H1 (cell line): Measurements from ENCODE around the gene CYTH1. TPM values are rescaled to one million over a fixed set of nuclear protein-coding genes. Genes with fewer than 3 reads are reported as not detected.

Experiments used
- CEBPB ChIP-seq: IDR thresholded peaks from 2 replicates; pipeline ENCODE4 v1.6.1; 2012; ENCODE audit warnings: low read depth, low read length
- CREB1 ChIP-seq: IDR thresholded peaks from 2 replicates; pipeline ENCODE4 v1.6.1; 2012; ENCODE audit warnings: inconsistent platforms
- EGR1 ChIP-seq: IDR thresholded peaks from 2 replicates; pipeline ENCODE4 v1.6.1; 2011; ENCODE audit warnings: low read depth, low read length, borderline replicate concordance
- NANOG ChIP-seq: IDR thresholded peaks from 2 replicates; pipeline ENCODE4 v1.6.1; 2011; ENCODE audit warnings: low read length, low read depth, mild to moderate bottlenecking, inconsistent platforms; ENCODE audit not compliant: insufficient read depth, poor library complexity, severe bottlenecking
- RAD21 ChIP-seq, 2 experiments: IDR thresholded peaks in 1 of 2; conservative IDR thresholded peaks in 1 of 2; 2 replicates each; pipeline ENCODE4 v1.6.1; 2011; ENCODE audit warnings: low read depth in 2 of 2, low read length in 2 of 2, improper control_type of control experiment in 1 of 2, inconsistent platforms in 1 of 2, mild to moderate bottlenecking in 1 of 2, moderate library complexity in 1 of 2
- TBP ChIP-seq: IDR thresholded peaks from 2 replicates; pipeline ENCODE4 v1.6.1; 2011; ENCODE audit warnings: low read depth, low read length, improper control_type of control experiment
- polyA plus RNA-seq, 7 experiments: library from polyadenylated mRNA; depleted of rRNA in 3 of 7; stranded (reverse) in 5 of 7; unstranded in 2 of 7; fragments of >200 nt in 5 of 7; fragments of 200-250 nt in 2 of 7; gene quantifications; 1 replicate in 5 of 7; 2 replicates in 1 of 7; 4 replicates in 1 of 7; pipeline versions ENCODE4 v1.2.1 to v1.2.3, GENCODE V29; 2011 to 2013; ENCODE audit warnings: missing spikeins in 2 of 7, mixed read lengths in 2 of 7
- total RNA-seq: library from RNA; stranded (reverse); fragmentation: NEBNext Ultra II Directional; extraction: Animal tissue kit (Norgen Biotek cat#: 25700); gene quantifications from 2 replicates; pipeline ENCODE4 v1.2.1, GENCODE V29; 2021

Gene CYTH1
- total and polyA plus RNA-seq, 2 of the 8 experiments (the other 6 are each of a cell fraction or from before 2014, with no cell fraction given), result 12.8 to 14.8 TPM

DNA sequence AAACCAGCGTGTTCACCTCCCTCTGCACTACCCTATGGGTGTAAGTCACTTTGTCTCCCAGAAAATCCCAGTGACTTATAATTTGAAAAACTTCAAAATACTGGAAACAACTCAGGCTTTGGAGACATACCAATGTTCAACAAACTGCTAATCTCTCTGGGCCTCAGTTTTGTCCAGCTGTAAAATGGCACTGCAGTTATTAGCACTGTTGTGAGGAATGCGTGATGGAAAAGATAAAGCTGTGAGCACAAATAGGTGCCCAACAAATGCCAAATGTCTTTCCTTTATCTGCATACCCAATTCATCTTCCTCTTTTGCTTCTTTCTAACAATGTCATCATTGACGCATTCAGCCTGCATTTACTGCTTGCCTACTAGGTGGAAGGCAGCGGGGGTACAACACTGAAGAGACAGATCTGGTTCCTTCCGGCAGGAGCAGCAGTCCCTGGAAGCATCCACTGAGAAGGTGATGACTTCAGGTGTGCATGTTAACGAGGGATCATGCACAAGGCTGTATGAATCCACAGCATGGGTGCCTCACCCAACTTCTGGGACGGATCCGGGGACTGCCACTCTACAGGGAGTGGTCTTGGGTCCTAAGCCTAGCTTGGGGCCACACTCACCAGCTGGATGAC, 63.4 kb downstream of the CYTH1 start (continued):
- no peak for TF ChIP-seq RAD21 (IDR thresholded peaks at IDR 0.05 in 1 of 2, conservative IDR thresholded peaks at IDR 0.05 in 1 of 2; ENCODE audit: low read depth in 2 of 2, low read length in 2 of 2)
- TF ChIP-seq EGR1, result no peak
- no peak for TF ChIP-seq NANOG
- TF ChIP-seq TBP, result no peak
- TF ChIP-seq CREB1, result no peak
- TF ChIP-seq CEBPB, result no peak
